HAP-1 (cell line): ENCODE data around the gene DLGAP1.

ENCODE experiments used
- DNase-seq, 2 experiments: peaks; one replicate each; pipeline ENCODE4 v3.0.0-alpha.2; 2016 to 2020; ENCODE audit warnings: low spot score in 2 of 2
- H3K27me3 ChIP-seq: fragments of 250-450 bp; sonication (Bioruptor Pico); 2 replicates; pipeline ENCODE4 v1.5.1; 2020; ENCODE audit warnings: low read depth, mild to moderate bottlenecking, moderate library complexity
- H3K36me3 ChIP-seq: fragments of 250-450 bp; sonication (Bioruptor Pico); replicated peaks from 2 replicates; pipeline ENCODE4 v1.5.1; 2020; ENCODE audit warnings: mild to moderate bottlenecking
- H3K4me1 ChIP-seq: fragments of 250-450 bp; sonication (Bioruptor Pico); 2 replicates; pipeline ENCODE4 v1.5.1; 2020; ENCODE audit warnings: mild to moderate bottlenecking
- H3K4me3 ChIP-seq: fragments of 250-450 bp; sonication (Bioruptor Pico); 2 replicates; pipeline ENCODE4 v1.5.1; 2020; ENCODE audit warnings: mild to moderate bottlenecking, moderate library complexity
- H3K9me3 ChIP-seq: fragments of 250-450 bp; sonication (Bioruptor Pico); 2 replicates; pipeline ENCODE4 v1.5.1; 2020; ENCODE audit warnings: mild to moderate bottlenecking, moderate library complexity
- in situ Hi-C: fragments of 300-500 bp; cut with MboI; formaldehyde crosslinking; loops from 3 replicates; pipeline ENCODE4 v1.14.3; 2020; ENCODE audit warnings: low sequenced_read_pairs, inconsistent platforms, mixed read lengths

Gene DLGAP1

DNA sequence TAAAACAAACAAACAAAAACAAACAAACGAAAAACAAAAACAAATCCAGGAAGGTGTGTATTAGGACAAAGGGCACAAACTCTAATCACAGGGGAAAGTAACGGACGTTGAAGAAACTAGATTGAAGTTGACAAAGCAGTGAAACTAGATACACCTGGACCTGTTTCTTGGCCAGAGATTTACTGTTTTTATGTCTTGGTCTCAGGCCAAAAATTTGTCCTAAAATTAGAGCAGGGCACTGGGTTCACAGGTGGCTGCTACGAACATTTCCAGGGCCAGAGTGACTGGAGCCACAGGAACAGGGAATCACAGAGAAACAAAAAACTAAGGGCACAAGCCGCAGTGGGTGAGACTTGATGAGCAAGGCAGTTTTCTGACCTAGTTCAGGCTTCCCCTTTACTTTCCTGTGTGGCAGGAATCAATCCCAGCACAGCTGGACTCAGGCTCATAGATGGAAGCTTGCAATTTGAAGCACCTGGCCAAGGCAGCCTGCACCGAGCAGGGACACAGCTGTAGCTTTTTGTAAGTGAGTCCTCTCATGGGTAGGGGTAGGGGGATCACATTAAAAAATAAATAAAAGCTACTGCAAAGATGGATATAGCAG, 329.4 kb downstream of the DLGAP1 start:
- no peak for DNase-seq
- no peaks in the 10 kb centered on the region for H3K36me3 ChIP-seq
- peaks cover 25% of the 10 kb centered on the region for H3K4me1 ChIP-seq
- no peaks in the 10 kb centered on the region for H3K9me3 ChIP-seq
- in situ Hi-C loops: no loop called here
- H3K27me3 ChIP-seq: no peaks in the 10 kb centered on the region
- no peak overlapping the region for H3K4me3 ChIP-seq

DNA sequence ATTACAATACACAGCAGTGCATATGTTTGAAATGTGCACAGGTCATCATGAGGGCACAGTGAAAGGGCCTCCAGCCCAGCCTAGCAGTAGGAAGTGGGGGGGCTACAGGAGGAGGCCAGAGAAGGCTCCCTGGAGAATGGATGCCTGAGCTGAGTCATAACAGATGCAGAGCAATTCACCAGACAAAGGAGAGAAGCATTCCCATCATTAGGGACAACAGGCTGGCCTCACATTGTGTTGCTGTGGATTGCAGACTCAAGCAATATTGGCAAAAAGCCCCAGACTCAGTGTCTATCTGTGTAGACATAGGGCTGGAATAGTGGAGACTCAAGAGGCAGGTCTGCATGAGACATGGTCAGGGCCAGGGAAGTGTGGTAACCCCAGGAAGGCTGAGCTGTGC, 329.9 kb downstream of the DLGAP1 start:
- in situ Hi-C loops: no loop called here
- no peaks in the 10 kb centered on the region for H3K9me3 ChIP-seq
- H3K4me3 ChIP-seq: no peak overlapping the region
- peak; percentile 58 to 69 for DNase-seq
- H3K4me1 ChIP-seq: peaks cover 23% of the 10 kb centered on the region
- H3K36me3 ChIP-seq: no peaks in the 10 kb centered on the region
- no peaks in the 10 kb centered on the region for H3K27me3 ChIP-seq

DNA sequence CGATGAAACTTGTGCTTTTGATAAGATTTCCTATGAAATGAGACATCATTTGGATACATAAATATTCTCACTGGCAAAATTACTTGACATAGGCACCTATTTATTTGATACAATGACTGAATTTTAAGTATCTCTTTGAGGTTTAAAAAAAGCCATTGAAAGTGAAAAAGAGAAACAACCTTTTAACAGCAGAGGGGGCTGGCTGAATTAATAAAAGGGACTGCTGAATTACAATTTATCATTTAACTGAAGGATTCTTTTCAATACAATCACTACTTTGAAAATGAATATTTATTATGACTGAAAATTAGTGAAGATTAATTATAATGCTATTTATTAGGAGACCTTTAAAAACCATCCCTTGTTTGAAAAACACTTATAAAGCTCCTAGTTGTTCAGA, 335.3 kb downstream of the DLGAP1 start:
- DNase-seq: no peak
- no peak overlapping the region for H3K4me3 ChIP-seq
- H3K27me3 ChIP-seq: no peaks in the 10 kb centered on the region
- no peaks in the 10 kb centered on the region for H3K36me3 ChIP-seq
- in situ Hi-C loops: loop anchor here (10.0 kb wide), 1 partner anchor 935 kb away; no protein-coding TSS in a partner anchor
- no peaks in the 10 kb centered on the region for H3K9me3 ChIP-seq
- peaks cover 29% of the 10 kb centered on the region for H3K4me1 ChIP-seq

DNA sequence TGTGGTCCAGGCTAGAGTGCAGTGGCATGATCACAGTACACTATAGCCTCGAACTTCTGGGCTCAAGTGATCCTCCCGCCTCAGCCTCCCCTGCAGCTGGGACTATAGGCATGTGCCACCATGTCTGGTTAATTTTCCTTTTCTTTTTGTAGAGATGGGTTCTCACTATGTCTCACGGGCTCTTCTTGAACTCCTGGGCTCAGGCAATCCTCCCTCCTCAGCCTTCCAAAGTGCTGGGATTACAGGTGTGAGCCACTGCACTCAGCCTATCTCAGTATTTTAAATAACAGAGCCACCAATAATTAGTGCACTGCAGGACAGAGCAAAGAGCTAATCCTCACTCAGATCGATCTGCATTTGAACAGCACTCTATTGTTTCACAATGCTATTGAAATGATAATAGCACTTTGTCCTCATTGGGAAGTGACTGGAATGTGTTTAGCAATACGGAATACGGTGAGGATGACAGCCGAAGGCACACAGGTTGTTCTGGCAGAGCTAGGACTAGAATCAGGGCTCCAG, 335.9 kb downstream of the DLGAP1 start:
- H3K36me3 ChIP-seq: no peaks in the 10 kb centered on the region
- in situ Hi-C loops: loop anchor here (10.0 kb wide), 1 partner anchor 936 kb away; no protein-coding TSS in a partner anchor
- peaks cover 29% of the 10 kb centered on the region for H3K4me1 ChIP-seq
- H3K9me3 ChIP-seq: no peaks in the 10 kb centered on the region
- DNase-seq: peak; percentile 72 to 96
- H3K27me3 ChIP-seq: no peaks in the 10 kb centered on the region
- no peak overlapping the region for H3K4me3 ChIP-seq

DNA sequence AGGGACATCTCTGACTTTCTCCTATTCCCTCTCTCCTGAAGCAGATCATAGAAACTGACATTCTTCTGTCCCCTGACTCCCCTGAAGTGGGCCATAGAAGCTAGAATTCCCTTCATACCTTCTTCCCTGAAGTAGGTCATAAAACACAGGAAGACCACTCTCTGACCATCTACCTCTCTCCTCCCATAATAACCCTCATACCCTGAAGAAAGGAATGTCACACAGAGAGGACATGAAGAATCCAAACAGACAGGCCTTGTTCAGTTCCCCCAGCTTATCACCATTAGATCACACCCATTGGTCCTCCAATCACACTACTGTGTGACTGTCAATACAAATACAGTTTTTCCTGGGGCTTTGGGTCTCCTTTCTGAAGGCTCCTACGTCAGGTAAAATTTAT, 347.1 kb downstream of the DLGAP1 start:
- no peaks in the 10 kb centered on the region for H3K36me3 ChIP-seq
- DNase-seq: no peak
- no peaks in the 10 kb centered on the region; the same call in 1 of the 2 replicates for H3K9me3 ChIP-seq
- in situ Hi-C loops: no loop called here
- peaks cover 11% of the 10 kb centered on the region for H3K4me1 ChIP-seq
- no peak overlapping the region for H3K4me3 ChIP-seq
- H3K27me3 ChIP-seq: no peaks in the 10 kb centered on the region

DNA sequence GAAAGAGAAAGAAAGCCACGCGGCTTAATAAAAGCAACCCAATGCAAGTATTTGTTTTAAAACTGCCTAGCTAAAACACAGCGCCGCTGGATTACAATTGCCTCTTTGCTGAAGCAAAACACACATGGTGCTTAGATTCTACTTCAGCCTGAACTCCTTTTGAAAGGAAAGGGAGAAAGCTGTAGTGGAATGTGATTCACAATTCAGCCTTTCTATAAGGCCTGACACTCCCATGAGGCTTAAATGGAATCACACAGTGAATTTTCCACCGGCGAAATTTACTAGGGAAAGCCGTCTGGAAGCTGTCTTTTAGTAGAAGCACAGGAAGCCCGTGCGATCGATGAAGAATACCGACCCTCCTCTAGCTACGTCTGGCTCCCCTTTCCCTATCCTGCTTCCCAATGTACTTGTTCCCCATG, 348.0 kb downstream of the DLGAP1 start:
- no peaks in the 10 kb centered on the region for H3K27me3 ChIP-seq

DNA sequence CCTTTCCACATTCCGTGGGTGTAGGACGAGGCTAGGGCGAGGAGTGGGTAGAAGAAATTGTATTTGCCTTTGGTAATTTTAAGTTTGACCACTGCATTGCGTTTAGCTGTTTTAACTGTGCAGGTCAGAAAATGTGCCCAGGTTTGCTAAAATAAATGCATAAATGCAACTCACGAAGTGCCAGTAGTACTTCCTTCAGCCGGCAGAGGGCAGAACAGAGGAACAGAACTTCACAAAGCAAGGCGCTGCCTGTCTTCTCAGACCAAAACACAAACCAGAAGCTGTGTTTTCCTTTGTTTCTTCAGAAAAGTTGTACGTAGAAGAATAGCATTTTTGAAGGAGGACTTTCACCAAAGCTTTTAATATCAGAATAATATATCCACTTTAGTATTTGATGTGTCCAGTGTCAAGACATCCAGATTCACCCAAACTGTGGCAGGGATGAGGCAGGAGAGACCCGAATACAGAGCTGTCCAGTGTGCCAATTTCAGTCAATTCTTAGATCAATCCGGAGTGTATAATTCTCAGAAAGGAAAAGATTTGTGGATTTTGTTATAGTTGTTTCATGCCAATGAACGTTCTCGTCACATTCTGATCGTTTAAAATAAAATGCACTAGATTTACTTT, 348.6 kb downstream of the DLGAP1 start:
- Histone ChIP-seq H3K36me3 (no peaks in the 10 kb centered on the region), H3K4me1 (peaks cover 11% of the 10 kb centered on the region), H3K27me3 (no peaks in the 10 kb centered on the region), H3K4me3 (peak overlapping the region; percentile 2), H3K9me3 (no peaks in the 10 kb centered on the region)
- peak; percentile 70 to 89 for DNase-seq
- in situ Hi-C loops: no loop called here

More for the DNA sequence above, 348.0 kb downstream of the DLGAP1 start:
- peak; percentile 60 to 76 for DNase-seq
- Histone ChIP-seq H3K4me1 (peaks cover 11% of the 10 kb centered on the region), H3K36me3 (no peaks in the 10 kb centered on the region), H3K4me3 (peak overlapping the region; percentile 2), H3K9me3 (no peaks in the 10 kb centered on the region)
- in situ Hi-C loops: no loop called here

DNA sequence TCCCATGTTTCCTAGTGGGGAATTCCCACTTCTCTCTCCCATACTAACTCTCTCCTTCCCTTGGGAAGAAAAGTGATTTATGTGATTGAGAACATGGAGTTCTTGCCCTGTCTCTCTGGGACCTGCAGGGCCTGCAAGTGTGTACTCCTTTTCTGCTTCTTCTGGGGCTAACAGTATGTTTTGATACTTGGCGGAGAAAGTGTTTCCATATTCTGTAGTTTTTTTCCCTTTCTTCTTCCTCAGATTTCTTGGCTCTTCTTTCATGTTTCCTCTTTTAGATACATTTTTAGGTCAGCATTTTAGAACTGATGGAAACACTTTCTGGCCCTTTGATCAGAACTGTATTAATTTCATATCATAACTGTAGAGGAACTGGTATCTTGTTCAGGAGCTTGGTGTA, 352.2 kb downstream of the DLGAP1 start:
- Histone ChIP-seq H3K27me3 (no peaks in the 10 kb centered on the region), H3K4me3 (no peak overlapping the region), H3K36me3 (no peaks in the 10 kb centered on the region), H3K4me1 (peaks cover 10% of the 10 kb centered on the region), H3K9me3 (no peaks in the 10 kb centered on the region)
- DNase-seq: no peak
- in situ Hi-C loops: no loop called here

DNA sequence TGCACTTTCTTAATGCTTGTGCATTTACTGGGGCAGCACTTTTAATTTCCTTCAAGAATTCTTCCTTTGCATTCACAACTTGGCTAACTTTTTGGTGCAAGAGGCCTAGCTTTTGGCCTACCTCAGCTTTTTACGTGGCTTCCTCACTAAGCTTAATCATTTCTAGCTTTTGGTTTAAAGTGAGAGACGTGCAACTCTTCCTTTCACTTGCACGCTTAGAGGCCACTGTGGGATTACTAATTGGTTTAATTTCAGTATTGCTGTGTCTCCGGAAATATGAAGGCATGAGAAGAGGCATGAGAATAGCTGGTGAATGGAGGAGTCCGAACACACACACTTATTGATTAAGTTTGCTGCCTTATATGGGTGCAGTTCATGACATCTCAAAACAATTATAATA, 354.1 kb downstream of the DLGAP1 start:
- no peaks in the 10 kb centered on the region for H3K36me3 ChIP-seq
- no peak for DNase-seq
- H3K27me3 ChIP-seq: no peaks in the 10 kb centered on the region
- no peaks in the 10 kb centered on the region for H3K9me3 ChIP-seq
- H3K4me1 ChIP-seq: peaks cover 15% of the 10 kb centered on the region
- in situ Hi-C loops: no loop called here
- no peak overlapping the region for H3K4me3 ChIP-seq

DNA sequence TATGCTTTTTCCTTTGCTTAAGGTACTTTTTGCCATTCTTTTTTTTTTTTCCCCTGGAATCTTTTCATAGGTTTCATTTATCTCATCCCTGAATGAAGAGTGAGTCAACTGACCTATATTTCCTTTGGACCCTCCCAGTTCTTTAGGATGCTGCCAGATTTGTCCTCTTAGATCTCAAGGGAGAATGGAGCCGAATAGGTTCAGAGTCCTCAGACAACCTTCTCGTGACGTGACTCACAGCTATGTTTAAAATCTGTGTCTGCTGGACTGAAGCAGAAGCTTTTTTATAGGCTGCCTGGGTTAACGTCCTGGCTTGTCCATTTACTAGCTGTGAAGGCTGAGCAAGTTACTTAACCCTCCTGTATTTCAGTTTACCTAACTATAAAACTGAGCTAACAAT, 358.6 kb downstream of the DLGAP1 start:
- Histone ChIP-seq H3K36me3 (no peaks in the 10 kb centered on the region), H3K9me3 (no peaks in the 10 kb centered on the region), H3K27me3 (no peaks in the 10 kb centered on the region), H3K4me3 (no peak overlapping the region), H3K4me1 (peaks cover 21% of the 10 kb centered on the region)
- DNase-seq: peak in 1 of 2 experiments; percentile 36
- in situ Hi-C loops: no loop called here

DNA sequence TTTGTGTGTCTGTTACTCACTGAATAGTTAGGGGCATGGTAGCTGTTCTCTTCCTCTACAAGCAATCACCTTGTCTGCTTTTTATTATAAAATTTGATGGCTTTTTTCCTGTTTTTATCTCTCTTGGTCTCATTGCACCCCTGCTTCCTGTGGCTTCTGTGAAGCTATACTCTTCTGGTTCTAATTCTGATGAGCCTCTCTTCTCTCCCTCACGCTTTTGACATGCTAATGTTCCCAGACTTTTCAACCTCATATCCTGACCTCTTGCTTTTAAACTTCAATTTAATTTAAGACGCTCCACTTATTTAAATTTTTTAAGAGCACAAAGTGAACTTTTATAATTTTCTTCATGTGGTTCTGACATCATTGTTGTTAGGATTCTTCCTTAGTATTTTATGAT, 361.4 kb downstream of the DLGAP1 start:
- DNase-seq: peak in 1 of 2 experiments; percentile 37
- in situ Hi-C loops: no loop called here

DNA sequence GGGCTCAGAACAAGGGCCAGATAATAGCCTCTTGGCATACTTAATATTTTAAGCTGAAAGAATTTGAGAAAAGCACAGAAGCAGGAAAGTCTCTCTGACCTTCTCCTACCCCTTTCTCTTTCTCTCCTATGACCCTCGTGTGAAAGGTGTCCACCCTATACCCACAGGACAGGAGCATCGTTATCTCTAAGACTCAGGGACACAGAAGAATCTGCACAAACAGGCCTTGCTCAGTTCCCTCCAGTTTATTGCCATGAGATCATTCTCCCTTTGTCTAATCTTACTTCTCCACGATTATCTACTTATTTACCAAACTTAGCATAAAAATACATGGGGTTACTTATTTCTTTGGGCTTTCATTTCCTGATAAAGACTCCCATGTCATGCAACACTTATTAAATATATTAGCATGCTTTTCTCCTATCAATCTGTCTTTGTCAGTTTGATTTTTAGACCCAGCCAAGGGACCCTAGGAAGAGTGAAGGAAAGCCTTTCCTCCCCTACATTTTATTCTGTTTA, 370.7 kb downstream of the DLGAP1 start:
- H3K27me3 ChIP-seq: no peaks in the 10 kb centered on the region
- 0 out of 2 replicates have a peak, but pooled peaks cover 2% of the 10 kb centered on the region for H3K9me3 ChIP-seq
- in situ Hi-C loops: no loop called here
- peaks cover 18% of the 10 kb centered on the region for H3K4me1 ChIP-seq
- H3K36me3 ChIP-seq: no peaks in the 10 kb centered on the region
- DNase-seq: peak; percentile 39 to 90
- H3K4me3 ChIP-seq: no peak overlapping the region

More for the DNA sequence above, 361.4 kb downstream of the DLGAP1 start:
- peaks cover 21% of the 10 kb centered on the region for H3K4me1 ChIP-seq
- H3K36me3 ChIP-seq: no peaks in the 10 kb centered on the region
- no peaks in the 10 kb centered on the region for H3K9me3 ChIP-seq
- H3K27me3 ChIP-seq: no peaks in the 10 kb centered on the region
- no peak overlapping the region for H3K4me3 ChIP-seq

DNA sequence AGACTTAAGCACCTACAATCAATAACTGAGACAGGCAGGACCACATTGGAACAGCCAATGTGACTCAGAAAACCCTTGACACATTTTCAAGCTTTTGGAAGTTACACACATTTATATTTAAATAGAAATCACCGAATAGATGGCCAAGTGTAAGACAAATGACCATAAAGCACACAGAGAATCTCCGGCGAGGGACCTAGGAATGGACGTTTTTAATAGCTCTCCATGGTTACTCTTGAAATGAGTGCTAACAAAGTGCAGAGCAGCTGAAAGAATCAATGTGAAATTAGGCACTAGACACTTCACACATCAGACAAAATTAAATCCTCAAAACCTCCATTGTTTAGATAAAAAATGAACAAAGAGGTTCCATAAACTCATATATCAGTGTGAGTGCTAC, 376.9 kb downstream of the DLGAP1 start:
- no peak overlapping the region for H3K4me3 ChIP-seq
- no peak for DNase-seq
- peaks cover 10% of the 10 kb centered on the region for H3K4me1 ChIP-seq
- H3K27me3 ChIP-seq: no peaks in the 10 kb centered on the region
- H3K36me3 ChIP-seq: no peaks in the 10 kb centered on the region
- no peaks in the 10 kb centered on the region for H3K9me3 ChIP-seq
- in situ Hi-C loops: no loop called here

DNA sequence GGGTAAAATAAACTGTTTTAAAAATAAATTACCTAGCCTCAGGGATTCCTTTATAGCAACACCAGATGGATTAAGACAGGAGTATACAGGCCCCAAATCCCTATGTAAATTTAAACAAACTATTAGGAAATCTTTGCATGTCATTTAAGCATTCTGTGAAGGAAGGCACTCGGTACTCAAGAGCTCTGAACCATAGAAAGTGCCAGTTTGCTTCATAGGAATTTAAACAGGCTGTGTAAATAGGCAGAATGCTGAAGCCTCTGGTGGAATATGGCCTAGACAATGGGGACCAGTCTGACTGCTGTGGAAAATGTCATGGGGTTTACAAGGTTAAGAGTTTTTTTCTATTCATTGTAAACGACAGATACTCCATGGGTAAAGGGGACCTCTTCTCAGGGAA, 377.4 kb downstream of the DLGAP1 start:
- Histone ChIP-seq H3K4me3 (no peak overlapping the region), H3K9me3 (no peaks in the 10 kb centered on the region), H3K27me3 (no peaks in the 10 kb centered on the region), H3K4me1 (peaks cover 10% of the 10 kb centered on the region), H3K36me3 (no peaks in the 10 kb centered on the region)
- in situ Hi-C loops: no loop called here
- DNase-seq: peak; percentile 25 to 53
